GM18909 (cell line): ENCODE measurements around the gene ELF2.
"Not testable (repeated sequence)": the region's sequence is repeated elsewhere in the genome, so short reads cannot be mapped to it uniquely, and the experiment has no call there.

Experiments used
- ATAC-seq: cut with Tn5 transposase; IDR thresholded peaks from one replicate; pipeline ENCODE4 v1.9.1; 2021; ENCODE audit warnings: mild to moderate bottlenecking; ENCODE audit not compliant: unreplicated experiment, poor library complexity

ELF2 gene

DNA sequence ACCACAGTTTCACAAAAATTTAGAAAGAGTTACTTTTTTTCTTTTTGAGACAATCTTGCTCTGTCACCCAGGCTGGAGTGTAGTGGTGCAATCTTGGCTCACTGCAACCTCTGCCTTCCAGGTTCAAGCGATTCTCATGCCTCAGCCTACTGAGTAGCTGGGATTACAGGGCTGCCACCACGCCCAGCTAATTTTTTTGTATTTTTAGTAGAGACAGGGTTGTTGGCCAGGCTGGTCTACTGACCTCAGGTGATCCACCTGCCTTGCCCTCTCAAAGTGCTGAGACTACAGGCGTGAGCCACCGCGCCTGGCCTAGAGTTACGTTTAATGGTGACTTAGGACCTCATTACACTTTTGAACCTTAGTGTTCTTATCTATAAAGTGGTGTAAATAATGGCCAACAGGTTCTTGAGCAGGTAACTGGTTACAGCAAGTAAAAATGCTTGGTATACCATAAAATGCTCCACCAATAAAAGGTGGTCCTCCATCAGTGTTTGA, 147.1 kb downstream of the ELF2 start:
- not testable (repeated sequence) for ATAC-seq

DNA sequence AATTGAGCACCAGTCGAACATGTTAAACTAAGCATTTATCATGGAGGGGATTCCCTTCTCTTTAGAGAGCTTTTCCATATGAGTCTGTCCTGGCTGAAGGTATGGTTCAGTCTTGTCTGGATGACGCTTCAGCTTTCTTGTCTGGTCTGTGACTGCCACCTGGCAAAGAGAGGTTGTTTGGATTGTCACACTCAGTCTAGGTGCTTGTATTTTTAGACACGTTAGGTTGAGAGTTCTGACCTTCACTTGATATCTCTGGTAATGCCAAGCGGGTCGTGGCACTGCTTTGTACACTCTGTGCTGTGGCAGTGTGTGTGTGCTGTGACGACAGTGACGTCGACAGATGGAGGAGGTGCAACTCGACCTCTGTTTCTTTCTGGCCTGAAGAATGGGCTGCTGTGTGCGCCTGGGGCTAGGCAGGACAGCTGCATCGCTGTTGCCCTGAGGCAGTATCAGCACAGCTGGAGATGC, 148.8 kb downstream of the ELF2 start:
- no peak for ATAC-seq

DNA sequence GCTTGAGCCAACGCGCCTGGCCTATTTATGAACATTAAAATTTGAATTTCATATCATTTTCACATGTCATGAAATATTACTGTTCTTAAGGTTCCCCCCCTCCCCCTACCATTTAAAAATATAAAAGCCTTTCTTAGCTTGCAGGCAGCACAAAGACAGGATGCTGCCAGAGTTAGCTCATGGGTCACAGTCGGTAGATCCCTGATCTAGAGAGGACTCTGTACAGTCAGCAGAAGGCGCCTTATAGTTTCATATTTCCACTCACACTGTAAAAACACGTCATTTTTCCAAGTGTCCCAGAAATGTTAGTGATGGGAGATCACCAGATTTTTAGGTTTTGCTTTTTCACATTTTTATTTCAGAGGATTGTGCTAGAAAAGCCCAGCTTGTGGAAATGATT, 149.2 kb downstream of the ELF2 start:
- ATAC-seq: no peak

DNA sequence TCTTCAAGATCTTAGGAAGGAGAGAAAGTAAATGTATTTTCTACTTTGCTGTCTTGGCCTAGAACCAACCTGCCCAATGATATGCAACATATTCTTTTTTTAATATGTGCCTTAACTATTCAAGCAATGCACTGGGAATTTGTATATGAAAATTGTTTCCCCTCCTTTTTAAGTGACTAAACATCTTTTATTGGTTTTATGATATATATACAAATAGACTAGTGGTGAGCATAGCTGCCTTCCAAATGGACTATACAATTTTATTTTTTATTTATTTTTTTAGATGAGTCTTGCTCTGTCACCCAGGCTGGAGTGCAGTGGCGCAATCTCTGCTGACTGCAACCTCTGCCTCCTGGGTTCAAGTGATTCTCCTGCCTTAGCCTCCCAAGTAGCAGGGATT, 151.2 kb downstream of the ELF2 start:
- ATAC-seq: no peak

DNA sequence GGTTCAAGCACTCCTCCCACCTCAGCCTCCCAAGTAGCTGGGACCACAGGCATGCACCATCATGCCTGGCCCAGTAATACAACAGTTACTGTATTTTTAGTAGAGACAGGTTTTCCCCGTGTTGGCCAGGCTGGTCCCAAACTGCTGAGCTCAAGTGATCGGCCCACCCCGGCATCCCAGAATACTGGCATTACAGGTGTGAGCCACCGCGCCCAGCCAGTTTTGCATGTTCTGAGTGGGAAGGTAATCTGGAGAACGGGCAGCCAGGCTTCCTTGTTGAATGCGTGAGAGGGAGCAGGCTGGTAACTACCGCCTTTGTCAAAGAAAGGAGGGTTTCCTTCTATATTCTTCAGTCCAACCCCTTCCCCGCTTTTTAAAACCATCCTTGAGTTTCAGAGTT, 152.3 kb downstream of the ELF2 start:
- ATAC-seq: no peak

DNA sequence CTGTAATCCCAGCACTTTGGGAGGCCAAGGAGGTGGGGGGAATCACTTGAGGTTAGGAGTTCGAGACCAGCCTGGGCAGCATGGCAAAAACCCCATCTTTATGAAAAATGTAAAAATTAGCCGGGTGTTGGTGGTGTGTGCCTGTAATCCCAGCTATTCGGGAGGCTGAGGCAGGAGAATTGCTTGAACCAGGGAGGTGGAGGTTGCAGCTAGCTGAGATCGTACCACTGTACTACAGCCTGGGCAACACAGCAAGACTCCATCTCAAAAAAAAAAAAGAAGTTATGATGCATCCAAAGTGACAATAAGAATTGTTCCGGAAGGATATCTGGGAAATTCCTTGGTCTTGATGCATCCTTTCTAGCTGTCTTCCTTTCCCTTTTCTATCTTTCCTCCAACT, 154.2 kb downstream of the ELF2 start:
- ATAC-seq: no peak

DNA sequence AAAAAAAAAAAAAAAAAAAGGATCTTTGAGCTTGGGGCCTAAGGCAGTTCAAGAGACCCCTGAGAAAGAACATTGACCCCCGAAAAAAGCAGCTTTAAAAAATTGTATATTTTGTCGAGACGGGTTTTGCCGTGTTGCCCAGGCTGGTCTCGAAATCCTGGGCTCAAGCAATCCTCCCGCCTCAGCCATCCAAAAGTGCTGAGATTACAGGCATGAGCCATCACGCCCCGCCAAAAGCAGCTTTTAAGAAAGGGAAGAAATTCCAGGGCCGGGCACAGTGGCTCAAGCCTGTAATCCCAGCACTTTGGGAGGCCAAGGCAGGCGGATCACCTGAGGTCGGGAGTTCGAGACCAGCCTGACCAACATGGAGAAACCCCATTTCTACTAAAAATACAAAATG, 155.9 kb downstream of the ELF2 start:
- ATAC-seq: not testable (repeated sequence)

DNA sequence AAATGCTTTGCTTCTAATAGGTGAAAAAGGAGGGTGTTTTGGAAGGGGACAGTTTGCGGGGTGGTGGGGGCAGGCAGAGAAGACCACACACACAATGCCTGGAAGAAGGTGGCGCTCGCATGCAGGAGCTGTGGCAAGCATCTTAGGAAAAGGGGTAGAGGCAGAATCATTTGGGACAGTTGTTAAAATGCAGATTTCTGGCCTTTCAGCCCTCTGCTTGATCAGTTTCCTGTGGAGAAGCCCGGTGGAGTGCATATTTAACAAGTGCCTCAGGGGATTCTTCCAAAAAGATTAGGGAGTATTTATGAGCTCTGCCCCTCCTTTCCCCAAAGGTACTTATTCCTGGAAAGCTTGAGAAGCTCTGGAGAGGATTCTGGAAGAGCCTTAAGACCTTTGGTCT, 156.6 kb downstream of the ELF2 start:
- no peak for ATAC-seq

DNA sequence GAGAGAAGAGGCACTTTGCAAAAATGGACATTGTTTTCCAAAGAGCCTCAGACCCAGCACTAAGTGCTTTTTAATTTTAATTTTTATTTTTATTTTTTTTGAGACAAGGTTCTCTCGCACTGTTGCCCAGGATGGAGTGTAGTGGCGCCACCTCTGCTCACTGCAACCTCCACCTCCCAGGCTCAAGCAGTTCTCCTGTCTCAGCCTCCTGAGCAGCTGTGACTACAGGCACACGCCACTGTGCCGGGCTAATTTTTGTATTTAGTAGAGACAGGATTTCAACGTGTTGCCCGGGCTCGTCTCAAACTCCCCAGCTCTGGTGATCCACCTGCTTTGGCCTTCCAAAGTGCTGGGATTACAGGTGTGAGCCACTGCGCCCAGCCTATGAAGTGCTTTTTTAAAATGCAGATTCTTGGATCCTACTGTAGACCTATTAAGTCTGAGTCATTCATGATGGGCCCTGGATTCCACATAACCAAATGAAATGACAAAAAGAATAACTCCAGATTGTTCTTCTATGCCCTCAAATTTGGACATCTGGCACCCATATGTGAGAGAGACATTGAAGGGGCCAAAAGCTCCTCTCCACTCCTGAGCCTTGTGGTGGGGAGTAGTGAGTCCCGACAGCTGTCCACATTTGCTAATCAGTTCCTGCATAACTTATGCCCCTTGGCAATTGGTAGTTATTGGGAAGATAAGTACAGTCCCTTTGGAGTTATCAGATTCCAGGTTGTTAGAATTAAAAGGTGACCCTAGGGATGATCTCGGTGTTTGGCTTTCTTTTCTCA, 157.9 kb downstream of the ELF2 start:
- no peak for ATAC-seq

DNA sequence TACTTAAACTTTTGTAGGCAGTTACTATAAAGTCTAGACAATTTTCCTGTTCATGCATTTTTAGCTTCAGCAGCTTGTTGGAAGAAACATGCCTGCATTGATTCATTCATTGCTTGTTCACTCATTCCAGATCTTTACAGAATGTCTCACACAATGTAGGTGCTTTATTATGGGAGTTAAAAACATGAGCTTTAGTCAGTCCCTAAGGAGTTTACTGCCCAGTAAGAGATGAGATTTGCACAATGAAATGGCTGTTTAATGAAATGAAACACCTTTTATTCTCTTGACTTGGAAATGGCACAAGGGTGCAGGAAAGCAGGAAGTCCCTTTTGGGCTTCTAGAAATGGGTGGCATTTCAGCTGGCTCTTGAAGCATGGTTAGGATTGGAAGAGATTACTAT, 158.5 kb downstream of the ELF2 start:
- no peak for ATAC-seq

DNA sequence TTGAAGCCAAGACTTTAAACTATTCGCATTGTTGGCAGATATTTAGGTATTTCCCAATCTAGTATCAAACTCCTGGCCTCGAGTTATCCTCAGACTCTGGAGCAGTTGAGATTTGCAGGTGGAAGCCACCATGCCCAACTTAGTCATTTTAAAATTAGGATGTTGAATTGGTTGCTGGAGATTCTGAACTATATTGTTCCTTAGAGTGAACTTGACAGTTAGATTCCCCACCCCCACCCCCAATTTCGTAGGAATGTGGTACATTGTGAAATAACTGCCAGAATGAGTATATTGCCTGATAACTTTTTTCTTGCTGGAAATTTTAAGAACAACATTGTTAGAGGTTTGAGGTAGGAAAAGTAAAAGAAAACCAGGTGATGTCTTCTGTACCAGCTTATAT, 159.2 kb downstream of the ELF2 start:
- no peak for ATAC-seq

DNA sequence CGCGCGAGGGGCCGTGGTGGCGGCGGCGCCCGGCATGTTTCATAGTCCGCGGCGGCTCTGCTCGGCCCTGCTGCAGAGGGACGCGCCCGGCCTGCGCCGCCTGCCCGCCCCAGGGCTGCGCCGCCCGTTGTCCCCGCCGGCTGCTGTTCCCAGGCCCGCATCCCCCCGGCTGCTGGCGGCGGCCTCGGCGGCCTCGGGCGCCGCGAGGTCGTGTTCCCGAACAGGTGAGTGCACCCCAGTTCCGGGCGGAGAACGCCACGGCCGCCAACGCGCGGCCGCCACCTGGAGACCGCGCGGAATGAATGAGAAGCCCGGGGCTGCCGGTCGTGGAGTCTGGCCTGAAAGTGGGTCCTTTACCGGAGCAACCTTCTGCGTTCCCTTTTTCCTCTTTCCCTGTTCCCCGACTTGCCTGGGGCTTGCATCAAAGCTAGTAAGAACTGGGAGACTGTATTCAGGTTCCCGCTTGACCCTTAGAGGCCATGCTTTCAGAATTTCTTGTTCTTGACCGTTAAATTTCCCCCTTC, 161.0 kb downstream of the ELF2 start:
- peak; percentile 40 for ATAC-seq

DNA sequence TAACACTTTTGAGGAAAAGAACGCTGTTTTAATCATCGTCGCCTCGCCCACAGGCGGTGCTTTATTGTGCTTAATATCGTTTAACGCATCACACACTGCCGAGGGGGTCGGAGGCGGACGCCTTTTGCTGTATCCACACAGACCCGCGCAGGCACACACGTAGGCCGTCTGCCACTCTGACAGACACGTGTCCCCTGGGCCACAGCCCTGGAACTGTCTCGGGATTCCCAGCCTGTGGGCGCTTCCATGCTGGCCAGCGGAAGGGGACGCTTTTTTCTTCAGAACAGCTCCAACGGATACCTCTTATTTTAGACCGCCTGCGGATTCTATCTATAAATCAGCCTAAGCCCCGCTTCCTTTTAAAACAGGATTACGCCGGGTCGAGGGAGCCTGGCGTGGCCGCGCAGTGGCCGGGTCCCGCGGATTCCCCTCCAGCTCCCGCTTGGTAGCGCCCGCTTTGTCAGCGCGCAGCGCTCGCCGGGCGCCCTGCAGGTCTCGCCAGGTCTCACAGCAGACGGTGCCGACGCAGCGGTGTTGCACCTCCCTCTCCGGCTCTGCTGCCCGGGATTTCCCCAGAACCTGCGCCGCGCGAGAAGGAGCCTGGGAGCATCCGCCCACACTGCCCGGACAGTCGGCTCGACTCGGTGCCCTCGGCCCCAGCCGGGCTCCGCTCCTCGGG, 161.6 kb downstream of the ELF2 start, which contains the start of gene NOCT:
NOCT (plus strand) TSS at position 513 of the 679 bp plus-strand sequence. CDS start 201 bp downstream, outside the sequence.
- peak; percentile 96 for ATAC-seq

DNA sequence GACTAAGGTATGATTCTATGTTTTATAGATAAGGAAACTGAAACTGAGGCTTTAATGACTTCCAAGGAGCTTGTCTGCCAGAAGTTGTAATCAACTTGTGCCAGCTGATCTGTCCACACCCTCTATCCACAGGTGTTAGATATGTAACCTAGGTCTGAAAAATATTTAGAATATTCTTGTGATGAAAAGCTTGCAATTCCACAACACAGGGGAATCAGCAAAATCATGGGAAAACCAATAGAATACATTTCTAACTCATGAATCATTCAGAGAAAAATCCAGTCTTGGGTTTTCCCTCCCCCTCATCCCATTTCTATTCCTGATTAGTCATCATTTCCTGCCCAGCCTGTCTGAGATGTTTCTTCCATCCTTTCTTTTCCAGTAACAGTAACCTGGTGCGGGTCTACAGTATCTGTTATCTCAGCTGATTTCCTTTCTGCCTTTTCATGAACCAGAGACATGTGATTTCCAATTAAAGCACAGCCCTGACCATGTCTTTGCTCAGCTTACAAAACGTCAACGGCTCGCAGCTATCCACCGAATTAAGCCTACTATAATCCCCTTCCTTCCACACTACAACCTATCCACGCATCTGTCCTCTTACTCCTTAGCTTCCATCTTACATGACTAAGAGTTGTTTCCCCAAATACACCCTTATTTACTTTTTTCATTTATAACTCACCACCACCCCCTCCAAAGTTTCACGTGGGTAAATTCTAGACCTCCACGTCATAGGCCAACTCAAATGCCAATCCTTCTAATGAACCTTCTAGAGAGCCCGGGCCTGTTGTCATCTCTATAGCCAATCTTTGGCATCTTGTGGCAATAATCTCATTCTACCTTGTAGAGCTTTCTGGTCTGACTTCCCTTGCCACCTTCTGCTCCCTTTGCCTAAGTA, 162.4 kb downstream of the ELF2 start:
- peak; percentile 1 for ATAC-seq

DNA sequence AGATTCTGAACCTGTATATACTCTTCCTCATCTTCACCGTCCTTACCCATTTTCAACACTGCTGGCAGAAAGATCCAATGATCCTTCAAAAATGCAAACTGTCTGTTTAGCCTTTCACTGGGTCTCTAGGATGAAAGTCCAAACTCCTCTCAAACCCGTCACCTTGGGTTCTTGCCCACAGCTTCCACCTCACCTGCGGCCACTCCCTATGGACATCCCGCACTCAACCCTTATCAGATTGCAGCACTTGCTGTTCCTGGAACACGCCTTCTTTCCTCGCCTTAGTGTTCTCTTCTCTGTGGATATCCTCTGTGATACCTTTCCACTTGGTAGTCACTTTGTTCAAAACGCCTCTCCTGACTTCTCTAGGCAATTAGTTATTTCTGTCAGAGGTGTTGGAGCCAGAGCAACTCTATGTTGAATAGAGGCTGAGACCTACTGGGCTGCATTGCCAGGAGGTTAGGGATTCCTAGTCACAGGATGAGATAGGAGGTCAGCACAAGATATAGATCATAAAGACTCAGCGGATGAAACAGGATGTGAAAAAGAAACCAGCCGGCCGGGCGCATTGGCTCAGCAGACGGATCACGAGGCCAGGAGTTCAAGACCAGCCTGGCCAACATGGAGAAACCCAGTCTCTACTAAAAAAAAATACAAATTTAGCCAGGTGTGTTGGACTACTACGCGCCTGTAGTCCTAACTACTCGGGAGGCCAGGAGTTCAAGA, 165.6 kb downstream of the ELF2 start:
- no peak for ATAC-seq

DNA sequence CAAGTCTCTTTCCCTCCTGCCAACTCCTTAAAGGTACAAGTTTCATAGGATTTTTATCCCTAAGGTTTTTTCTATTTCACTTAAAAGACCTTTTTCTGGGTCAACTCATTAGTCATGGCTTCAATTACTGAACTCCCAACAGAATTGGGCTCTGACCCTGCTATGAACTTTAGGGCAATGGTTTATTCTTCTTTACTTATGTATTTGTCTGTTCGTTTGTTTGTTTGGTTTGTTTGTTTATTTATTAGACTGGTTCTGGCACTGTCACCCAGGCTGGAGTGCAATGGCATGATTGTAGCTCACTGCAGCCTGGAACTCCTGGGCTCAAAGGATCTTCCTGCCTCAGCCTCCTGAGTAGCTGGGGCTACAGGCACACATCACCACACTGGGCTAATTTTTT, 167.3 kb downstream of the ELF2 start:
- ATAC-seq: no peak

DNA sequence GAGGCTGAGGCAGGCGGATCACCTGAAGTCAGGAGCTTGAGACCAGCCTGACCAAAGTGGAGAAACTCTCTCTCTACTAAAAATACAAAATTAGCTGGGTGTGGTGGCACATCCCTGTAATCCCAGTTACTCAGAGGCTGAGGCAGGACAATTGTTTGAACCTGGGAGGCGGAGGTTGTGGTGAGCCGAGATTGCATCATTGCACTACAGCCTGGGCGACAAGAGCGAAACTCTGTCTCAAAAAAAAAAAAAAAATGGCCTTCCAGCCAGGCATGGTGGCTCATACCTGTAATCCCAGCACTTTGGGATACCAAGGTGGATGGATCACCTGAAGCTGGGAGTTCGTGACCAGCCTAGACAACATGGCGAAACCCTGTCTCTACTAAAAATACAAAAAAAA, 168.7 kb downstream of the ELF2 start:
- ATAC-seq: not testable (repeated sequence)

DNA sequence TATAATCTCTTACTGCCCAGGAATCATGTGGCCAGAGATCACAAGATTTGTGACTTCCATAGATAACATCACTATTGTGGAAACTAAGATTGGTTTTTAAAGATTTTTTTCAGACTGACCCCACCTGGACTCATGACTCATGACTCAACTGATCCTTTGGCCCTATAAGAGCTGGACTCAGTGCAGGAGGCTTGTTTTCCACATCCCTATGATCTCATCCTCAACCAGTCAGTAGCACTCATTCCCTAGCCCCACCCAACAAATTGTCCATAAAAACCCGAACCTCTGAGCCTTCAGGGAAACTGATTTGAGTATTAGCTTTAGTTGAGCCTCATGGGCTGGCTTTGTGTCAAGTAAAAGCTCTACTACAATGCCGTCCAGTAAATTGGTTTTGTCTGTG, 169.4 kb downstream of the ELF2 start:
- no peak for ATAC-seq
